K562 (cell line): ENCODE data around the gene ACKR2. TPM values are rescaled to one million over a fixed set of nuclear protein-coding genes. Genes with fewer than 3 reads are reported as not detected.

ENCODE experiments used
- ETV6 ChIP-seq, 3 experiments: fragments of 150-350 bp in 1 of 3; sonication (generic) in 1 of 3; formaldehyde crosslinking in 1 of 3; IDR thresholded peaks; 2 replicates each; pipeline versions ENCODE4 v1.6.1 to v1.8.0; 2014 to 2022; ENCODE audit warnings: borderline replicate concordance in 2 of 3, low read depth in 2 of 3, antibody characterized with exemption in 1 of 3, low read length in 1 of 3, mild to moderate bottlenecking in 1 of 3, missing genetic modification reagents in 1 of 3
- FUS ChIP-seq: fragments of 200-400 bp; formaldehyde crosslinking; optimal IDR thresholded peaks from 2 replicates; pipeline ENCODE3; 2017; ENCODE audit warnings: low read depth, low read length
- HDAC8 ChIP-seq: fragments of 450-650 bp; IDR thresholded peaks from 2 replicates; pipeline ENCODE4 v1.6.1; 2016; ENCODE audit warnings: mild to moderate bottlenecking, missing genetic modification characterization, moderate library complexity, missing compliant biosample characterization
- KDM2B ChIP-seq: fragments of 250-450 bp; sonication (Bioruptor Pico); IDR thresholded peaks from 2 replicates; pipeline ENCODE4 v1.8.0; 2021; ENCODE audit warnings: mild to moderate bottlenecking, moderate library complexity
- MYBL2 ChIP-seq, 2 experiments: fragments of 450-650 bp in 1 of 2; sonication (generic) in 1 of 2; formaldehyde crosslinking in 1 of 2; IDR thresholded peaks; 2 replicates each; pipeline versions ENCODE4 v1.6.1 to v1.8.1; 2017 to 2022; ENCODE audit warnings: borderline replicate concordance in 1 of 2, inconsistent platforms in 1 of 2, low read depth in 1 of 2, mild to moderate bottlenecking in 1 of 2, missing genetic modification reagents in 1 of 2, moderate library complexity in 1 of 2
- POLR3G ChIP-seq: IDR thresholded peaks from 2 replicates; pipeline ENCODE4 v1.6.1; 2011; ENCODE audit not compliant: insufficient read length, insufficient replicate concordance; ENCODE audit errors: extremely low read depth
- SUPT5H ChIP-seq: fragments of 450-650 bp; IDR thresholded peaks from 2 replicates; pipeline ENCODE4 v1.6.1; 2016
- TEAD4 ChIP-seq, 2 experiments: sonication (generic) in 1 of 2; formaldehyde crosslinking in 1 of 2; IDR thresholded peaks; 2 replicates each; pipeline versions ENCODE4 v1.6.1 to v1.8.0; 2012 to 2022; ENCODE audit warnings: borderline replicate concordance in 1 of 2, inconsistent platforms in 1 of 2, low read length in 1 of 2, mild to moderate bottlenecking in 1 of 2, missing genetic modification reagents in 1 of 2
- ZNF165 ChIP-seq: fragments of 250-450 bp; sonication (Bioruptor Pico); IDR thresholded peaks from 2 replicates; pipeline ENCODE4 v1.4.0; 2020; ENCODE audit warnings: borderline replicate concordance
- polyA plus RNA-seq, 8 experiments: library from polyadenylated mRNA; depleted of rRNA in 4 of 8; stranded (reverse) in 5 of 8; unstranded in 3 of 8; fragments of >200 nt; fragmentation: Nextera tagmentation in 2 of 8; fragmentation: Illumina TruSeq in 1 of 8; extraction: Ambion mirVana in 2 of 8; extraction: Trizol in 1 of 8; gene quantifications; 2 replicates each; pipeline versions ENCODE4 v1.2.1 to v1.2.3, GENCODE V29; 2011 to 2014; ENCODE audit warnings: inconsistent platforms in 1 of 8, missing spikeins in 1 of 8
- total RNA-seq, 7 experiments: library from RNA; depleted of rRNA in 6 of 7; stranded (reverse); fragments of >200 nt in 6 of 7; fragmentation: Illumina TruSeq in 2 of 7; extraction: Trizol in 2 of 7; gene quantifications; 2 replicates each; pipeline versions ENCODE4 v1.2.1 to v1.2.3, GENCODE V29; 2011 to 2021; ENCODE audit warnings: low replicate concordance in 1 of 7
- TF ChIP-seq, protein P1 (sequence below): sonication (generic); formaldehyde crosslinking; IDR thresholded peaks from 2 replicates; pipeline ENCODE4 v1.8.0; 2022; ENCODE audit warnings: missing genetic modification reagents, mild to moderate bottlenecking, borderline replicate concordance
- TF ChIP-seq, protein P2 (sequence below): fragments of 450-650 bp; formaldehyde crosslinking; IDR thresholded peaks from 2 replicates; pipeline ENCODE4 v1.4.0; 2020; ENCODE audit warnings: mild to moderate bottlenecking, mixed read lengths
- TF ChIP-seq, protein P3 (sequence below): fragments of 450-650 bp; IDR thresholded peaks from 2 replicates; pipeline ENCODE4 v1.6.1; 2017; ENCODE audit warnings: antibody characterized with exemption, mild to moderate bottlenecking
- TF ChIP-seq, protein P4 (sequence below): IDR thresholded peaks from 2 replicates; pipeline ENCODE4 v1.6.1; 2011; ENCODE audit not compliant: insufficient read length; ENCODE audit errors: extremely low read depth

Gene ACKR2
- total and polyA plus RNA-seq, 9 of the 15 experiments (the other 6 are each of a cell fraction or from before 2014, with no cell fraction given): 0.03 to 0.69 (median 0.25) TPM; not detected in 1

DNA sequence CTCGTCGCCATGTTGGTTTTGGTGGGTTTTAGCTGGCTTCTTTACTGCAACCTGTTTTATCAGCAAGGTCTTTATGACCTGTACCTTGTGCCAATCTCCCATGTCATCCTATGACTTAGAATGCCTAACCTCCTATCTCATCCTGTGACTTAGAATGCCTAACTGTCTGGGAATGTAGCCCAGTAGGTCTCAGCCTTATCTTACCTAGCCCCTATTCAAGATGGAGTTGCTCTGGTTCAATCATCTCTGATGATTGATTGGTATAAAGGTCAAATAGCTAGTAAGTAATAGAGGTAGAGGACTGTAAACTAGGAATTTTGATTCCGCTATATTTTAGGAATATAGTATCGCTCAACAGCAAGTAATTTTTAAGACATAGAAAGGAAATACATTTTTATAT lies 1.3 kb upstream of the ACKR2 start (continued):
- TF ChIP-seq, protein P1, sequence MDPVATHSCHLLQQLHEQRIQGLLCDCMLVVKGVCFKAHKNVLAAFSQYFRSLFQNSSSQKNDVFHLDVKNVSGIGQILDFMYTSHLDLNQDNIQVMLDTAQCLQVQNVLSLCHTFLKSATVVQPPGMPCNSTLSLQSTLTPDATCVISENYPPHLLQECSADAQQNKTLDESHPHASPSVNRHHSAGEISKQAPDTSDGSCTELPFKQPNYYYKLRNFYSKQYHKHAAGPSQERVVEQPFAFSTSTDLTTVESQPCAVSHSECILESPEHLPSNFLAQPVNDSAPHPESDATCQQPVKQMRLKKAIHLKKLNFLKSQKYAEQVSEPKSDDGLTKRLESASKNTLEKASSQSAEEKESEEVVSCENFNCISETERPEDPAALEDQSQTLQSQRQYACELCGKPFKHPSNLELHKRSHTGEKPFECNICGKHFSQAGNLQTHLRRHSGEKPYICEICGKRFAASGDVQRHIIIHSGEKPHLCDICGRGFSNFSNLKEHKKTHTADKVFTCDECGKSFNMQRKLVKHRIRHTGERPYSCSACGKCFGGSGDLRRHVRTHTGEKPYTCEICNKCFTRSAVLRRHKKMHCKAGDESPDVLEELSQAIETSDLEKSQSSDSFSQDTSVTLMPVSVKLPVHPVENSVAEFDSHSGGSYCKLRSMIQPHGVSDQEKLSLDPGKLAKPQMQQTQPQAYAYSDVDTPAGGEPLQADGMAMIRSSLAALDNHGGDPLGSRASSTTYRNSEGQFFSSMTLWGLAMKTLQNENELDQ (CRISPR knock-in tag): no peak
- TF ChIP-seq, protein P2, sequence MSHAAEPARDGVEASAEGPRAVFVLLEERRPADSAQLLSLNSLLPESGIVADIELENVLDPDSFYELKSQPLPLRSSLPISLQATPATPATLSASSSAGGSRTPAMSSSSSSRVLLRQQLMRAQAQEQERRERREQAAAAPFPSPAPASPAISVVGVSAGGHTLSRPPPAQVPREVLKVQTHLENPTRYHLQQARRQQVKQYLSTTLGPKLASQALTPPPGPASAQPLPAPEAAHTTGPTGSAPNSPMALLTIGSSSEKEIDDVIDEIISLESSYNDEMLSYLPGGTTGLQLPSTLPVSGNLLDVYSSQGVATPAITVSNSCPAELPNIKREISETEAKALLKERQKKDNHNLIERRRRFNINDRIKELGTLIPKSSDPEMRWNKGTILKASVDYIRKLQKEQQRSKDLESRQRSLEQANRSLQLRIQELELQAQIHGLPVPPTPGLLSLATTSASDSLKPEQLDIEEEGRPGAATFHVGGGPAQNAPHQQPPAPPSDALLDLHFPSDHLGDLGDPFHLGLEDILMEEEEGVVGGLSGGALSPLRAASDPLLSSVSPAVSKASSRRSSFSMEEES (CRISPR knock-in tag): no peak
- TF ChIP-seq, protein P3, sequence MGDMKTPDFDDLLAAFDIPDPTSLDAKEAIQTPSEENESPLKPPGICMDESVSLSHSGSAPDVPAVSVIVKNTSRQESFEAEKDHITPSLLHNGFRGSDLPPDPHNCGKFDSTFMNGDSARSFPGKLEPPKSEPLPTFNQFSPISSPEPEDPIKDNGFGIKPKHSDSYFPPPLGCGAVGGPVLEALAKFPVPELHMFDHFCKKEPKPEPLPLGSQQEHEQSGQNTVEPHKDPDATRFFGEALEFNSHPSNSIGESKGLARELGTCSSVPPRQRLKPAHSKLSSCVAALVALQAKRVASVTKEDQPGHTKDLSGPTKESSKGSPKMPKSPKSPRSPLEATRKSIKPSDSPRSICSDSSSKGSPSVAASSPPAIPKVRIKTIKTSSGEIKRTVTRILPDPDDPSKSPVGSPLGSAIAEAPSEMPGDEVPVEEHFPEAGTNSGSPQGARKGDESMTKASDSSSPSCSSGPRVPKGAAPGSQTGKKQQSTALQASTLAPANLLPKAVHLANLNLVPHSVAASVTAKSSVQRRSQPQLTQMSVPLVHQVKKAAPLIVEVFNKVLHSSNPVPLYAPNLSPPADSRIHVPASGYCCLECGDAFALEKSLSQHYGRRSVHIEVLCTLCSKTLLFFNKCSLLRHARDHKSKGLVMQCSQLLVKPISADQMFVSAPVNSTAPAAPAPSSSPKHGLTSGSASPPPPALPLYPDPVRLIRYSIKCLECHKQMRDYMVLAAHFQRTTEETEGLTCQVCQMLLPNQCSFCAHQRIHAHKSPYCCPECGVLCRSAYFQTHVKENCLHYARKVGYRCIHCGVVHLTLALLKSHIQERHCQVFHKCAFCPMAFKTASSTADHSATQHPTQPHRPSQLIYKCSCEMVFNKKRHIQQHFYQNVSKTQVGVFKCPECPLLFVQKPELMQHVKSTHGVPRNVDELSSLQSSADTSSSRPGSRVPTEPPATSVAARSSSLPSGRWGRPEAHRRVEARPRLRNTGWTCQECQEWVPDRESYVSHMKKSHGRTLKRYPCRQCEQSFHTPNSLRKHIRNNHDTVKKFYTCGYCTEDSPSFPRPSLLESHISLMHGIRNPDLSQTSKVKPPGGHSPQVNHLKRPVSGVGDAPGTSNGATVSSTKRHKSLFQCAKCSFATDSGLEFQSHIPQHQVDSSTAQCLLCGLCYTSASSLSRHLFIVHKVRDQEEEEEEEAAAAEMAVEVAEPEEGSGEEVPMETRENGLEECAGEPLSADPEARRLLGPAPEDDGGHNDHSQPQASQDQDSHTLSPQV: peak; percentile 89
- TF ChIP-seq KDM2B (no peak), MYBL2 (IDR thresholded peaks at IDR 0.05; ENCODE audit: low read depth) (no peak), MYBL2 (CRISPR knock-in tag; IDR thresholded peaks at IDR 0.05; ENCODE audit: borderline replicate concordance) (no peak), SUPT5H (no peak), TEAD4 (IDR thresholded peaks at IDR 0.05; ENCODE audit: low read length) (no peak), TEAD4 (CRISPR knock-in tag; IDR thresholded peaks at IDR 0.05; ENCODE audit: borderline replicate concordance) (no peak), FUS (no peak), POLR3G (no peak), HDAC8 (tag) (no peak), ETV6 (IDR thresholded peaks at IDR 0.05; ENCODE audit: borderline replicate concordance in 1 of 2, low read depth in 2 of 2, low read length in 1 of 2) (no peak), ETV6 (CRISPR knock-in tag; IDR thresholded peaks at IDR 0.05; ENCODE audit: borderline replicate concordance) (no peak), ZNF165 (no peak)
- TF ChIP-seq, protein P4, sequence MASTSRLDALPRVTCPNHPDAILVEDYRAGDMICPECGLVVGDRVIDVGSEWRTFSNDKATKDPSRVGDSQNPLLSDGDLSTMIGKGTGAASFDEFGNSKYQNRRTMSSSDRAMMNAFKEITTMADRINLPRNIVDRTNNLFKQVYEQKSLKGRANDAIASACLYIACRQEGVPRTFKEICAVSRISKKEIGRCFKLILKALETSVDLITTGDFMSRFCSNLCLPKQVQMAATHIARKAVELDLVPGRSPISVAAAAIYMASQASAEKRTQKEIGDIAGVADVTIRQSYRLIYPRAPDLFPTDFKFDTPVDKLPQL: no peak
